C4-2B (cell line): Measurements from ENCODE around the gene CDK11A.
"Not testable (repeated sequence)": the region's sequence is repeated elsewhere in the genome, so short reads cannot be mapped to it uniquely, and the experiment has no call there.

Experiments used
- H3K27ac ChIP-seq: fragments of 450-650 bp; 2 replicates; pipeline ENCODE4 v1.5.1; 2017
- ZFX ChIP-seq: fragments of 450-650 bp; IDR thresholded peaks from 2 replicates; pipeline ENCODE4 v1.6.1; 2017
- TF ChIP-seq, protein P1 (sequence below): fragments of 450-650 bp; conservative IDR thresholded peaks from 2 replicates; pipeline ENCODE4 v1.5.1; 2017; ENCODE audit warnings: mild to moderate bottlenecking

Gene CDK11A

GRCh38 chr1:1666526-1666925, 57.6 kb downstream of the CDK11A start:
- TF ChIP-seq ZFX = no peak
- TF ChIP-seq, protein P1, sequence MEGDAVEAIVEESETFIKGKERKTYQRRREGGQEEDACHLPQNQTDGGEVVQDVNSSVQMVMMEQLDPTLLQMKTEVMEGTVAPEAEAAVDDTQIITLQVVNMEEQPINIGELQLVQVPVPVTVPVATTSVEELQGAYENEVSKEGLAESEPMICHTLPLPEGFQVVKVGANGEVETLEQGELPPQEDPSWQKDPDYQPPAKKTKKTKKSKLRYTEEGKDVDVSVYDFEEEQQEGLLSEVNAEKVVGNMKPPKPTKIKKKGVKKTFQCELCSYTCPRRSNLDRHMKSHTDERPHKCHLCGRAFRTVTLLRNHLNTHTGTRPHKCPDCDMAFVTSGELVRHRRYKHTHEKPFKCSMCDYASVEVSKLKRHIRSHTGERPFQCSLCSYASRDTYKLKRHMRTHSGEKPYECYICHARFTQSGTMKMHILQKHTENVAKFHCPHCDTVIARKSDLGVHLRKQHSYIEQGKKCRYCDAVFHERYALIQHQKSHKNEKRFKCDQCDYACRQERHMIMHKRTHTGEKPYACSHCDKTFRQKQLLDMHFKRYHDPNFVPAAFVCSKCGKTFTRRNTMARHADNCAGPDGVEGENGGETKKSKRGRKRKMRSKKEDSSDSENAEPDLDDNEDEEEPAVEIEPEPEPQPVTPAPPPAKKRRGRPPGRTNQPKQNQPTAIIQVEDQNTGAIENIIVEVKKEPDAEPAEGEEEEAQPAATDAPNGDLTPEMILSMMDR = no peak

DNA sequence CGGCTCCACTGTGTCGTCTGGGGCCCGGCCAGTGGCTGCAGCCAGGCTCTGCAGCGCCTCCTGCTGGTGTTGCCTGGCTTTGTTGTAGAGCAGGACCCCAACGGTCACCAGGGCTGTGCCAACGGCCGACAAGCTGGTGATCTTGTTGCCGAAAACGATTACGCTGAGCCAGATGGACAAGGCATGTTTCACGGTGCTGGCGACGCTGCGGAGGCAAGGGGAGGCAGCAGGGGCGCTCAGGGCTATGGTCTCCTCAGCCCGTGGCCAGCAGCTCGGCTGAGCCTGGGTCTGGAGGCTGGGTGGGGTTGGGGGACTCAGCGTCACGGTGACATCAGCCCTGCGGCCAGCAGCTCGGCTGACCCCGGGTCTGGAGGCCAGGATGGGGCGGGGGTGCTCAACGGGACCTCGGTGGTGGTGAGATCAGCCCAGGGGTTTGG, 58.3 kb downstream of the CDK11A start:
- TF ChIP-seq, protein P1 = peak; percentile 77
- TF ChIP-seq ZFX = no peak
- H3K27ac ChIP-seq = no peak overlapping the region

More at GRCh38 chr1:1666526-1666925, 57.6 kb downstream of the CDK11A start:
- no peak overlapping the region for H3K27ac ChIP-seq

- TF ChIP-seq, protein P1 = no peak
- TF ChIP-seq ZFX = no peak
Observed at GRCh38 chr1:1664941-1665814, 59.0 kb downstream of the CDK11A start.

GRCh38 chr1:1664318-1664717, 59.8 kb downstream of the CDK11A start:
- H3K27ac ChIP-seq = not testable (repeated sequence)

More at GRCh38 chr1:1664941-1665814, 59.0 kb downstream of the CDK11A start:
- H3K27ac ChIP-seq = no peak overlapping the region

DNA sequence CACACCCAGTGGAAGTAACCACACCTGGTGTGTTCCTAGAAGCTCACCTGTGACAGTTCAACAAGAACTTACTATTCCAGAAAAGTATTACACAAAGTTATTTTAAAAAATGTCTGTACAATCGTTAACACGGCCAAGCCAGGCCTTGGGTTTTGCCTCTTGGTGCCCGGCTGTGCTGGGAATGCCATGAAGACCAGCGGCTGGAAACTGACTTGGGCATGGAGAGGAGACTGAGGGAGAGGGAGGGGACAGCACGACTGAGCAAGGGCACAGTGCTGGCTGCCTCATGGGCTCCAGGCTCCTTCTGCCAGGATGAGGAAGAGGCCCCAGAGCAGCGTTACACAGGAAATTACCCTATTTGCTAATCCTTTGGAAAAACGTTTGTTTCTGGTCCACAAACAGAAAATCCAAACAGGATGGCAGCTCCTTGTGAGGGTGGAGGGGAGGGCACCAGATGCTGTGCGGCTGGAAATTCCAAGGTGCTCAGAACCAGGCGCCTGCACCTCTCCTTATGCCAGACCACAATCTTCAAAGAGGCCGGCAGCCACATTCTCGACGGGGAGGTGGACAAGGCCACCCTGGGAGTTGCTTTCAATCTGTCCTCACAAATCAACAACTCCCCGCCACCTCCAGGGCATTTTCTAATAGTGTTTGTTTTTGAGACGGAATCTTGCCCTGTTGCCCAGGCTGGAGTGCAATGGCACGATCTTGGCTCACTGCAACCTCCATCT, 61.2 kb downstream of the CDK11A start:
- H3K27ac ChIP-seq = not testable (repeated sequence)

- H3K27ac ChIP-seq = not testable (repeated sequence)
Observed at GRCh38 chr1:1662392-1662791, 61.8 kb downstream of the CDK11A start.

GRCh38 chr1:1658583-1659549, 65.3 kb downstream of the CDK11A start, which contains the start of gene CDK11B:
Gene CDK11B (minus strand): TSS chr1:1659004. CDS start chr1:1657485, 1,519 bp downstream.
- TF ChIP-seq ZFX = peak; percentile 30; the same call in 1 of the 2 replicates
- TF ChIP-seq, protein P1 = peak; percentile 66; the same call in 1 of the 2 replicates

More at GRCh38 chr1:1658583-1659549, 65.3 kb downstream of the CDK11A start, which contains the start of gene CDK11B:
- H3K27ac ChIP-seq = peak within 1 kb of the TSS; percentile 97
